ENCODE results near the gene TSPAN9. TPM values are rescaled to one million over a fixed set of nuclear protein-coding genes. Genes with fewer than 3 reads are reported as not detected.

Gene TSPAN9
- total RNA-seq, 2 donors from 2014 or later = 0.58 to 1.2 TPM

DNA sequence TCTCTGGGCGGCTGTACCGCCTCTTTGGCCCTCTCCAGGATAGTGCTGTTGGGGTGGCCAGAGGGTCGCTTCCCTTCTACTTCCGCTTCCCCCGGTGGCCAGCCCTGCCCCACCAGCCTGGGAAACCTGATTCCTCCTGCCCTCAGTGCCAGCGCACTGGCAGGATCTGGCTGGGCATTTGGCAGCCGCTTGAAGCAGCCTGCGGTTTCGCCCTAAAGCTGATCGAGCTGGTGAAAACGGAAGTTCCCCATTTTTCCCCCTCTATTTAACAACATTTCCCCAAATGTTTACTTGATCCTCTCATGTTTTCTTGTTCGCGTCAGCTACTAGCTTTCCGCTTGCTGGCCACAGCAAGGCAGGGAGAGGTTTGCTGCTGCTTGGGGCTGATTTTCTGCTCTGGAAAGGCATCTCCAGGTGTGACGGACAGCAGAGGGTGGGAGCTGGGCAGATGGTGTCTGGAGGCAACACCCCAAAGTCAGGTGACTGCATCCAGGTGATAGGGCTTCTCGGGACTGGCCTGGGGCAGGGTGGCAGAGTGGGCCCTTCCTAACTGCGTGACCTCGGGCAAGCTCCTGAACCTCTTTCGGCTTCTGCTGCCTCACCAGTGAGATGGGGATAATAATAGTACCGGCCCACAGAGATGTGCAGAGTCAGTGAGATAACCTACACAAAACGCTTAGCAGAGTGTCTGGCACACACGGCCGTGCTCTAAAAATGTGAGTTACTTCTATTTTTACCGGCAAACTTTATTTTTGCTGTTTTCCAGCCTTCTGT, 53.1 kb downstream of the TSPAN9 start:
- H3K36me3 Mint-ChIP-seq (ENCODE audit: insufficient read depth in 2 of 2) = peaks cover 0 to 5% of the 10 kb centered on the region in 2 donors
- peaks cover 22% of the 10 kb centered on the region for H3K4me1 Mint-ChIP-seq (ENCODE audit: low read depth)
- H3K27ac Mint-ChIP-seq = no peak overlapping the region
- no peak for ATAC-seq (replicated peaks in 1 of 2)
- no peak overlapping the region for H3K4me3 Mint-ChIP-seq
- no peaks in the 10 kb centered on the region for H3K9me3 Mint-ChIP-seq
- DNase-seq = no peak
- peaks cover 68% of the 10 kb centered on the region for H3K27me3 Mint-ChIP-seq (ENCODE audit: low read depth)

DNA sequence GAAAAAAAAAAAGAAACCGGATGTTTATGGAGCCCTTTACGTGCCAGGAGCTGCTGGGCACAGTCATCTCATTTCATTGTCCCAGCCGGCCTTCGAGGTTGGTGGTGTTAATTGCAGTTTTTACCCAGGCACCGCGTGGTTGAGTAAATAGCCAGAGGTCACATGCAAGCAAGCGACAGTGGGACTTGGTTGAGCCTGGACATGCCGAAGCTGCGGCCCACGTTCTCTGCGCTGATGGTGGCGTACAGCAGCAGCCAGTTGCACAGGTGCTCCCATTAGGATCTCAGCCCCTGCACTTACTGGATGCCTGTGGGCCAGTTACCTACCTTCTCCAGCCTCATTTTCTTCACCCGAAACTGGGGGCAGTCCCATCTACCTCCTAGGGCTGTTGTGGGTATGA, 54.0 kb downstream of the TSPAN9 start:
- DNase-seq (no peak), ATAC-seq (replicated peaks in 1 of 2) (no peak)
- Mint-ChIP-seq H3K9me3 (no peaks in the 10 kb centered on the region), H3K4me3 (no peak overlapping the region), H3K27me3 (ENCODE audit: low read depth) (peaks cover 69% of the 10 kb centered on the region), H3K36me3 (ENCODE audit: insufficient read depth in 2 of 2) (peaks cover 0 to 5% of the 10 kb centered on the region in 2 donors), H3K4me1 (ENCODE audit: low read depth) (peaks cover 22% of the 10 kb centered on the region), H3K27ac (no peak overlapping the region)

DNA sequence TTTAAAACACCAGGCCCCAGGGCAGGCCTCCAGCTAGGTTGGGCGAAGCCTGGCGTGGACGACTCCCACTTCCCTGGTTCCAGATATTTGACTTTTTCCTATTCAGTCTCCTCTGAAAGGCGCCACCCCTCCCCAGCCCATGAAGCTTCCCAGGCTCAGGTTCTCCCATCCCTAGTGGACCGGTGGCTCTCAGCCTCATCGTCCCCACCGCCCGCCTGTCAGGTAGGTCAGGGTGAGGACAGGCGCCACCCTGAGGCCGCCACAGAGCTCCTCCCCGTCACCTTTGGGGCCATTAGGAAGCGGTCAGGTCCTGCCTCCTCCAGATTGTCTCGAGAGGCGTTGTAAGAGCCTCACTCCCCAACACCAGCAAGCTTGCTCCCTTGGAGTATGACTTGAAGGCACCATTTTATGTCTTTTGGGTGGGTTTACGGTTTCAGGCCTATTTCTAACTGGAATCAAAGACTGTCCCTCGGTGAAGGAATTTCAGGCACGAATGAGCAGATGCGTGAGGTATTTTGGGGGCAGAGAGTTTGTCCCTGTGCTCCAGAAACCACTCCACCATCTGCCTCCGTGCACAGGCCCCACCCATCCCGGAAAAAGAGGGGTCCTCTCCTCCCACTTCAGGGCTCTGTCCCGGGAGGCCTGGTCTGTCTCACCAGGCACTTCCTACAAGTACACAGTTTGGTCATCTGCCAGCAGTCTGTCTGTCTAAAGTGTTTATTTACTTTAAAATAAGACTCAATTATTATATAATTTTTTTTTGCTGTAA, 55.6 kb downstream of the TSPAN9 start:
- ATAC-seq (replicated peaks in 1 of 2) = no peak
- peaks cover 69% of the 10 kb centered on the region for H3K27me3 Mint-ChIP-seq (ENCODE audit: low read depth)
- no peaks in the 10 kb centered on the region for H3K9me3 Mint-ChIP-seq
- H3K27ac Mint-ChIP-seq = no peak overlapping the region
- peaks cover 0 to 5% of the 10 kb centered on the region in 2 donors for H3K36me3 Mint-ChIP-seq (ENCODE audit: insufficient read depth in 2 of 2)
- H3K4me1 Mint-ChIP-seq (ENCODE audit: low read depth) = peaks cover 22% of the 10 kb centered on the region
- no peak overlapping the region for H3K4me3 Mint-ChIP-seq
- no peak for DNase-seq

DNA sequence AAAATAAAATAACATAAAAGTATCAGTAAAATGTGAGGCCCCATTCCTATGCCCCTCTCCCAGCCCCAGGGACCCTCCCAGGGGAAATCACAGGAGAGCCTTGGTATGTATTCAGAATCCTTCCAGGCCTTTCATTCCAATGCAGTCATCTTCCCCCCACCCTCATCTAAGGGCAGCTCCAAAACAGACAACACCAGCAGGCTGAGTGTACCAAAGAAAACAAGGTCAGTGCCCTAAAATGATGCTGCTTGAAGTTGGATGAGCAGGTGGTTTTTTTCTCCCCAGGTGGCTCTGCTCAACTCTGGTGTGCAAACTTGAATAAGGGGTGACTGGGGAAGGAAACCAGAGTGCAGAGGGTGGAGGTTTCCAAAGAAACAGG, 56.2 kb downstream of the TSPAN9 start:
- Mint-ChIP-seq H3K36me3 (ENCODE audit: insufficient read depth in 2 of 2) (peaks cover 0 to 5% of the 10 kb centered on the region in 2 donors), H3K4me1 (ENCODE audit: low read depth) (peaks cover 22% of the 10 kb centered on the region), H3K9me3 (no peaks in the 10 kb centered on the region), H3K27ac (no peak overlapping the region), H3K4me3 (no peak overlapping the region), H3K27me3 (ENCODE audit: low read depth) (peaks cover 69% of the 10 kb centered on the region)
- DNase-seq (no peak), ATAC-seq (replicated peaks in 1 of 2) (no peak)

DNA sequence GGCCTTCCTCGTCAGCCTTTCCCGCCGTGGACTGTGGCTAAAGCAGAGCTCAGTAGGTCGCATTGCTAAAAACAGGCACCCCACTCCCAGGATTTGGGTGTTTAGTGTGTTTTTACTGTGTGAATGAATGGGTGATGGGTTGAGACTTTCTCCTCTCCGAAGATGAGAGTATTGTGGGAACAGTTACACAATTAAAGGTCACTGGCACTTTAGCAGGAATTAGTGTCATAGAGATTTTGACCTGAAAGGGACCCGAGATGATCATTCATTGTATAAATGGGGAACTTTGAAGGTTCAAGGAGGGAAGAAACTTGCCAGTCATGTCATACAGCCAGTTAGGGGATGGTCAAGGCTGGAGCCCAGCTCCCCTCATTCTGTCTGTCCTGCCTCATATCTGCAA, 56.9 kb downstream of the TSPAN9 start:
- ATAC-seq (replicated peaks in 1 of 2) = no peak
- peaks cover 0 to 2% of the 10 kb centered on the region in 2 donors for H3K36me3 Mint-ChIP-seq (ENCODE audit: insufficient read depth in 2 of 2)

DNA sequence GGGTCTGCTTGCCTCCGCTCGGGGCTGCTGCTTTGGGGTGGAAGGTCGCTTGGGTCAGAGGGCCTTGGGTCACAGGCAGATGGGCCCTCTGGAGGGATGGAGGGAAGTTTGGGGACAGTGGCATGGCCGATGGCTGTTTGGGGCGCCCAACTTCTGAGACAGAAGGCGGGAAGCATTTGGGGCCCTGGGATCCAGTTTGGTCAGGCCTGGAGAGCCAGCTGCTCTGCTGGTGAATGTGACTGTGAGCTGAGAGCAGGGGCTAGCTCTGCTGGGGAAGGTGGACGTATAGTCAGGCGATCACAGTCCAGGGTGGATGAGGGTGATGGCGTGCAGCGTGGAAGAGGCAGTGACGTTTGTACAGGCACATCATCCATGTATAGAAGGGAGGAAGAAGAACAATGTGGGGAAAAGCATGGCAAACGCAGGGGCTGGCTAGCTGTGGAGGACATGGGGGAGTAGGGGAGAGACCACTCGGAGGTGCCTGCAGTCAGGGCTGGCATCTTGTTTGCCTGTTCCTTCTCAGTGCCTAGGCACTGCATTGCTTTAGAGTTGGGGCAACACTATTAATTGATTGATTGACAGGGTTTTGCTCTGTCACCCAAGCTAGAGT, 57.5 kb downstream of the TSPAN9 start:
- H3K4me3 Mint-ChIP-seq = no peak overlapping the region
- H3K36me3 Mint-ChIP-seq (ENCODE audit: insufficient read depth in 2 of 2) = no peaks in the 10 kb centered on the region
- no peak for ATAC-seq (replicated peaks in 1 of 2)
- H3K27ac Mint-ChIP-seq = no peak overlapping the region
- H3K9me3 Mint-ChIP-seq = no peaks in the 10 kb centered on the region
- peaks cover 59% of the 10 kb centered on the region for H3K27me3 Mint-ChIP-seq (ENCODE audit: low read depth)
- H3K4me1 Mint-ChIP-seq (ENCODE audit: low read depth) = peaks cover 15% of the 10 kb centered on the region
- DNase-seq = no peak

More for the DNA sequence above, 56.9 kb downstream of the TSPAN9 start:
- peaks cover 63% of the 10 kb centered on the region for H3K27me3 Mint-ChIP-seq (ENCODE audit: low read depth)
- peaks cover 20% of the 10 kb centered on the region for H3K4me1 Mint-ChIP-seq (ENCODE audit: low read depth)
- H3K27ac Mint-ChIP-seq = no peak overlapping the region
- no peak overlapping the region for H3K4me3 Mint-ChIP-seq
- no peaks in the 10 kb centered on the region for H3K9me3 Mint-ChIP-seq
- DNase-seq = no peak

DNA sequence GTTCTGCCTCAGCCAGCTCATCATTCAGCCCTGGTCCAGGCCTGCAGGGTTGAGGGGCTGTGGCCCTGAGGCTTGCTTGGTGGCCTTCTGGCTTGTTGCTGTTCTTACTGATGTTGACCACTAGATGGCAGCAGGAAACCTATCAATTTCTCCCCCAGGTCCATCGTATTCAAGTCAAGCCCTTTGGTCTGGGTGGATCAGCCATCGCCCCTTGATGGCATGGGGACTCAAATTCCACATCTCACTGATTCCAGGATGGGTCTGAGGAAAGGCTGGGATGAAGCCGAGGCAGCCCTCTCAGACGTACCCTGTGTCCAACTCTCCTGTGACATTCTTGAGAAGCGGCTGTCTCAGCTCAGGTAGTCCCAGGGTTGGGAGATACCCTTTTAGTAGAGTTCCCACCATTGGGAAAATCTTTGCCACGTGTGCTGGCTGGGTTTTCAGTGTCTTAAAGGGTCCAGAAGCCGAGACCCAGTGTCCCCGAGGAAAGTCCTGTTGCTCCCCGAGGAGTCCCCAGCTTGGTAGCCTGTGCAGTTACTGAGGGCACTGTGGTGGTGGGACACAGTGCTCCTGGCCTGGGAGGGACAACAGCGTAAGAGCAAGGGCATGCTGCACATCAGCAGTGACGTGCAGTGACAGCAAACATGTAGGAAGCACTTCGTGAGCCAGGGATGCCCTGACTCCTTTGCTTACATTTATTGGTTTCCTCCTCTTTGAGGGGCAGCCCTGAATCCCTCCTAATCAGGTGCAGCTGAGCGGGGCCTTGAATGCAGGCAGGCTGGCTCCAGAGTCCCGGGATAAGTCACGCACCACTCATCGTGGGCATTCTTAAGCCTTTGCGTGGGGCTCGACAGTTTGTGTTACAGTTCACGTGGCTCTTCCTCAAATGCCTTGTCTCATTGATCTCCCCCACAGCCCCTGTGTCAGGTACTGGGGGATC, 58.6 kb downstream of the TSPAN9 start:
- ATAC-seq (replicated peaks in 1 of 2) (peak; percentile 69 to 72), DNase-seq (peak; percentile 36 to 44)
- Mint-ChIP-seq H3K36me3 (ENCODE audit: insufficient read depth in 2 of 2) (no peaks in the 10 kb centered on the region), H3K27ac (no peak overlapping the region), H3K27me3 (ENCODE audit: low read depth) (peaks cover 56% of the 10 kb centered on the region), H3K9me3 (no peaks in the 10 kb centered on the region), H3K4me3 (no peak overlapping the region), H3K4me1 (ENCODE audit: low read depth) (peaks cover 4% of the 10 kb centered on the region)

DNA sequence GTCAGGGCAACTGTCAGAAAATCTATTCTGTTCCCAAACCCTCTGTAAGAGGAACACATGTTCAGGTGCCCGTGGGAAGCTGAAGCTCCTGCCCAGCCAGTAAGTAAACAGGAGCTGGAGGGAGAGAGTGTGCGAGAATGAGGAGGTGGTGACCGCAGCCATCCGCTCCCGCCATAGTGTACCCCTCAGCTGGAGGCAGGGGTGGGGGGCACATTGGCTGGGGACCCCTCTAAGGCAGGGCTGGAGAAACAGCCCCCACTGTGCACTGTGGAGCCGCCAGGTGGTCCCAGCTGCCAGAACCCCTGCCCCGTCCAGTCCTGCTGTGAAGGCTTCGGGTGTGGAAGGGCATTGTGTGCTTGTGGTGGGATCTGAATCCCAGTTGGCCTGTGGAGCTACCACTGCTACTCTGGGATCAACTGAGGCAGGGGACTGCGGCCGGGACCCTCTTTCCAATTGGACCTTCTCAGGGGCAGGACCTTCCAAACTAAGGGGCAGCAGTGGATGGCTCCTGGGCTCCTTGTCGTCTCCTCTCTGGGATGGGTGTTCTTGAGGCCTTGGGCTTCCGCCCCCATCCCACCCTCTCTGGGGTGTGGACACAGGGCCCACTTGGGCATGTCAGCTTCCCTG, 59.6 kb downstream of the TSPAN9 start:
- DNase-seq (no peak), ATAC-seq (replicated peaks in 1 of 2) (no peak)
- H3K4me1 Mint-ChIP-seq (ENCODE audit: low read depth) = no peaks in the 10 kb centered on the region
- no peak overlapping the region for H3K27ac Mint-ChIP-seq
- H3K36me3 Mint-ChIP-seq (ENCODE audit: insufficient read depth in 2 of 2) = no peaks in the 10 kb centered on the region
- peaks cover 50% of the 10 kb centered on the region for H3K27me3 Mint-ChIP-seq (ENCODE audit: low read depth)
- no peaks in the 10 kb centered on the region for H3K9me3 Mint-ChIP-seq
- no peak overlapping the region for H3K4me3 Mint-ChIP-seq

DNA sequence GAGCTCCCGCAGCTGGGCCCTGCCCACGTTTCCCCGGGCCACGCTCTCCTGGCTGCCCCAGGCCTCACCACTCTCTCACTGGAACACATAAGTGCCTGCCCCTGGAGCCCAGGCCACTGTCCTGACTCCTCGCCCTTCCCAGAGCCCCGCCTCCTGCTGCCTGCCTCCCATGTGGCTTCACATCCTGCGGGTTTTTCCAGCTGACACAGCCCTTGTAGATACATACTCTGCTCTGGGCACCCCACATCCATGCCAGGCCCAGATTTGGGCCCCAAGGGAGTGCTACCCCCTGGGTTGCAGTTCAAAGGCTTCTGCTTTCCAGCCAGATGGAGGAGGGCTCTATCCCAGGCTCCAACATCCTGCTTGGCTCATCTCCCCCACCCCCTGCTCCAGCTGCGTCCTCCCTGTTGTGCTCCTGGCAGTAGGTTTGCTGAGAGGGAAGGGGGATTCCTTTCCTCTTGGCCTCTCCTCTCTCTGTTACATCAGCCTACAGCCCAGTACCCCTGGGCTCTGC, 60.1 kb downstream of the TSPAN9 start:
- peaks cover 45% of the 10 kb centered on the region for H3K27me3 Mint-ChIP-seq (ENCODE audit: low read depth)
- H3K4me3 Mint-ChIP-seq = no peak overlapping the region
- DNase-seq (no peak), ATAC-seq (replicated peaks in 1 of 2) (no peak)
- H3K9me3 Mint-ChIP-seq = no peaks in the 10 kb centered on the region
- H3K4me1 Mint-ChIP-seq (ENCODE audit: low read depth) = no peaks in the 10 kb centered on the region
- no peak overlapping the region for H3K27ac Mint-ChIP-seq
- no peaks in the 10 kb centered on the region for H3K36me3 Mint-ChIP-seq (ENCODE audit: insufficient read depth in 2 of 2)

DNA sequence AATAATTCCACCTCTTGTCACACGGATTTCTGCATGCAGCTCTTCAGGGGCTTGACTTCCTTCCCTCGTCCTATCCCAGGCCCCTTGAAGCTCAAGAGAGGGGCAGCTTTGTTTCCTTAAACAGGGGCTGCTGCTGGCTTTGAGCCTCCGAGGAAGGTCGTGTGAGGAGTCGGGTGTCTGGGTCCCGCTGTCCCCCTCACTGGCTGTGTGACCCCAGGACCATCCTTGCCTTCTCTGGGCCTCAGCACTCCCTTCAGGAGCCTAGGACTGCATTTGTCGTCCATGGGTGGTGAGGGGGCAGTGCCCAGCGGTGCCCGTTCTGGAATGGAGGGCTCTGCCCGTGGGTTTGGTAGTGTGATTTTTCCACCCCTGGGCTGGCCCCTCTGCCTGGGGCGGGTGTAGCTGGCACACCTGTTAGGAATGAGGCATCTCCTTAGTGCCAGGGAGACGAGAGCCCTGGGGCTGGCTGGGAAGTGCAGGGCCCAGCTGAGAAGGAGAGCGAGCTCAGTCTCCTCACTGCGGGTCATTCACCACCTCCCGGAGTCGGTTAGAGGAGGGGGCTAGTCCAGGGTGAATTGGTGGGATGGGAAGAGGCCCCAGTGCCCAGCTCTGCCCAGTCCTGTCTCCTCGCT, 60.8 kb downstream of the TSPAN9 start:
- no peak for DNase-seq
- Mint-ChIP-seq H3K27ac (no peak overlapping the region), H3K4me1 (ENCODE audit: low read depth) (no peaks in the 10 kb centered on the region), H3K9me3 (no peaks in the 10 kb centered on the region), H3K4me3 (no peak overlapping the region), H3K36me3 (ENCODE audit: insufficient read depth in 2 of 2) (no peaks in the 10 kb centered on the region), H3K27me3 (ENCODE audit: low read depth) (peaks cover 39% of the 10 kb centered on the region)
- ATAC-seq (replicated peaks in 1 of 2) = no peak

DNA sequence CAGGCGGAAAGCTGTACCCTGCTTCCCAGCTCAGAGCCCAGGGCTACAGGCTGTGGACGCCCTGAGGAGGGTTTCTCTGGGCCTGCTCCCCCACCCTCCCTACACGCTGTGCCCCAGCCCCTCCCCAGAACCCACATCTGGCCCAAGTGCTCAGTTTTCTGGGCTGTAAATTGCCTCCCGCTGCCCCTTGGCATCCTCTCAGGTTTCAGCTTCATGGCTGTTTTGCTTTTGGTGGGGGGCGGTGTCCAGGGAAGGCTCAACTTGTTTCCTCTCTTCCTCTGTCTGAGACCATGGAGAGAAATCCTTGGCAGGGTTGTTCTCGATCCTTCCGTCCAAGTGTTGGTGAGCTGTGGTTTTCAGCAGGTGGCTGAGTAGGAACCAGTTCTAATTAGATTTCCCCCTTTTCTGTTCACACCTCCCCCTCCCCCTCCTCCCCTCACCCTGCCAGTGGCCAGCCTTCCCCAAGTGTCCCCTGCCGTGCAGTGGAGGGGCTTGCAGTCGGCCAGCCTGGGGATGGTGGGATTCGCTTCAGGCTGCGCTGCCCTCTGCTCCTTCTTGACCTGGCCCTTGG, 61.8 kb downstream of the TSPAN9 start:
- Mint-ChIP-seq H3K4me3 (no peak overlapping the region), H3K9me3 (no peaks in the 10 kb centered on the region), H3K27me3 (ENCODE audit: low read depth) (peaks cover 31% of the 10 kb centered on the region), H3K36me3 (ENCODE audit: insufficient read depth in 2 of 2) (no peaks in the 10 kb centered on the region), H3K27ac (no peak overlapping the region), H3K4me1 (ENCODE audit: low read depth) (no peaks in the 10 kb centered on the region)
- ATAC-seq (replicated peaks in 1 of 2) (no peak), DNase-seq (no peak)

All from activated T-cell treated with anti-CD3 and anti-CD28 coated beads, Interleukin-2, amount 50 U/mL, for 72 hours (primary cell).